KMS-11 (cell line): ENCODE results near the gene DBNDD2.

ENCODE experiments used
- H2AFZ ChIP-seq: fragments of 200-600 bp; sonication (generic); 2 replicates; pipeline ENCODE4 v1.6.1; 2016; ENCODE audit warnings: antibody characterized with exemption, mixed run types, low read depth
- H3K27ac ChIP-seq: fragments of 200-600 bp; sonication (generic); 2 replicates; pipeline ENCODE4 v1.6.1; 2016; ENCODE audit warnings: mild to moderate bottlenecking, mixed run types
- H3K27me3 ChIP-seq: fragments of 200-600 bp; sonication (generic); 2 replicates; pipeline ENCODE4 v1.6.1; 2017; ENCODE audit warnings: mild to moderate bottlenecking, low read depth, mixed run types, moderate library complexity; ENCODE audit not compliant: insufficient read depth
- H3K36me3 ChIP-seq: fragments of 200-600 bp; sonication (generic); 2 replicates; pipeline ENCODE4 v1.6.1; 2017; ENCODE audit warnings: mild to moderate bottlenecking, mixed run types; ENCODE audit not compliant: insufficient read depth
- H3K4me1 ChIP-seq: fragments of 200-600 bp; sonication (generic); 2 replicates; pipeline ENCODE4 v1.6.1; 2016; ENCODE audit warnings: mild to moderate bottlenecking, low read depth, mixed run types; ENCODE audit not compliant: poor library complexity, severe bottlenecking
- H3K4me2 ChIP-seq: fragments of 200-600 bp; sonication (generic); 2 replicates; pipeline ENCODE4 v1.7.0; 2016; ENCODE audit warnings: mild to moderate bottlenecking, mixed run types
- H3K4me3 ChIP-seq: fragments of 200-600 bp; sonication (generic); IDR thresholded peaks from 2 replicates; pipeline ENCODE4 v1.6.1; 2017; ENCODE audit warnings: low read depth, low read length, mixed read lengths; ENCODE audit not compliant: insufficient read depth
- H3K79me2 ChIP-seq: fragments of 200-600 bp; sonication (generic); 2 replicates; pipeline ENCODE4 v1.6.1; 2016; ENCODE audit warnings: low read depth, mixed run types; ENCODE audit not compliant: insufficient read depth
- H3K9ac ChIP-seq: fragments of 200-600 bp; sonication (generic); 2 replicates; pipeline ENCODE4 v1.6.1; 2016; ENCODE audit warnings: mild to moderate bottlenecking, mixed run types
- H4K20me1 ChIP-seq: fragments of 200-600 bp; sonication (generic); 2 replicates; pipeline ENCODE4 v1.6.1; 2016; ENCODE audit warnings: mild to moderate bottlenecking, mixed run types; ENCODE audit not compliant: insufficient read depth
- CTCF ChIP-seq: fragments of 200-600 bp; sonication (generic); conservative IDR thresholded peaks from 2 replicates; pipeline ENCODE4 v1.6.1; 2017; ENCODE audit warnings: low read depth, mild to moderate bottlenecking, antibody characterized with exemption, low read length, moderate library complexity, mixed read lengths

The DBNDD2 gene

GRCh38 chr20:45399018-45399417 is 9.1 kb upstream of the DBNDD2 start:
- no peaks in the 10 kb centered on the region for H3K36me3 ChIP-seq
- H4K20me1 ChIP-seq, result no peaks in the 10 kb centered on the region
- no peaks in the 10 kb centered on the region for H3K4me1 ChIP-seq
- H3K79me2 ChIP-seq, result no peaks in the 10 kb centered on the region
- H3K4me3 ChIP-seq, result no peak overlapping the region
- H2AFZ ChIP-seq, result no peak overlapping the region
- no peak overlapping the region for H3K27ac ChIP-seq
- no peak for TF ChIP-seq CTCF
- H3K4me2 ChIP-seq, result no peak overlapping the region
- H3K27me3 ChIP-seq, result no peaks in the 10 kb centered on the region
- no peak overlapping the region for H3K9ac ChIP-seq

GRCh38 chr20:45400346-45401031 is 7.6 kb upstream of the DBNDD2 start:
- Histone ChIP-seq H3K36me3 (no peaks in the 10 kb centered on the region), H3K79me2 (no peaks in the 10 kb centered on the region), H4K20me1 (no peaks in the 10 kb centered on the region), H3K27ac (no peak overlapping the region), H3K4me3 (no peak overlapping the region), H3K27me3 (no peaks in the 10 kb centered on the region; the same call in 1 of the 2 replicates), H2AFZ (no peak overlapping the region), H3K9ac (no peak overlapping the region), H3K4me1 (no peaks in the 10 kb centered on the region), H3K4me2 (no peak overlapping the region)
- TF ChIP-seq CTCF, result no peak

- Histone ChIP-seq H3K4me1 (no peaks in the 10 kb centered on the region), H4K20me1 (no peaks in the 10 kb centered on the region), H3K27me3 (no peaks in the 10 kb centered on the region; the same call in 1 of the 2 replicates), H3K27ac (no peak overlapping the region), H3K79me2 (no peaks in the 10 kb centered on the region), H3K36me3 (no peaks in the 10 kb centered on the region), H3K4me3 (no peak overlapping the region), H2AFZ (no peak overlapping the region), H3K4me2 (no peak overlapping the region), H3K9ac (no peak overlapping the region)
- TF ChIP-seq CTCF, result no peak
Measured at GRCh38 chr20:45402946-45403345, 5.1 kb upstream of the DBNDD2 start.

GRCh38 chr20:45404438-45404837 is 3.7 kb upstream of the DBNDD2 start:
- Histone ChIP-seq H3K4me3 (no peak overlapping the region), H3K27ac (no peak overlapping the region), H3K4me1 (no peaks in the 10 kb centered on the region), H3K4me2 (no peak overlapping the region), H3K36me3 (no peaks in the 10 kb centered on the region), H2AFZ (no peak overlapping the region), H4K20me1 (no peaks in the 10 kb centered on the region), H3K9ac (no peak overlapping the region), H3K79me2 (no peaks in the 10 kb centered on the region), H3K27me3 (no peaks in the 10 kb centered on the region; the same call in 1 of the 2 replicates)
- TF ChIP-seq CTCF, result no peak
